CD4-positive, alpha-beta T cell (primary cell): ENCODE results near the gene NFKB1. TPM values are rescaled to one million over a fixed set of nuclear protein-coding genes. Genes with fewer than 3 reads are reported as not detected.
A peak's percentile ranks its signal among the peaks of the same experiment; 100 is the strongest.

Experiments used
- ATAC-seq: fragments of 200-7000 bp; cut with Tn5 transposase; one replicate; pipeline ENCODE4 v1.10.0; 2022; ENCODE audit warnings: mild to moderate bottlenecking; ENCODE audit not compliant: poor library complexity
- CTCF ChIA-PET: fragments of 350-600 bp; sonication (Branson Sonifier 250); formaldehyde crosslinking; loops from one replicate; lab custom pipeline; 2021; ENCODE audit warnings: antibody characterized with exemption, inconsistent platforms; lab: Charles Lee
- POLR2A ChIA-PET: fragments of 350-600 bp; sonication (Branson Sonifier 250); formaldehyde crosslinking; loops from one replicate; lab custom pipeline; 2021; ENCODE audit warnings: antibody characterized with exemption, inconsistent platforms; lab: Charles Lee
- DNase-seq, 14 experiments: peaks; one replicate each; pipeline ENCODE4 v3.0.0-alpha.2; 2013 to 2020; ENCODE audit warnings: mixed read lengths in 2 of 14
- H3K27ac ChIP-seq, 2 donors: one replicate each; pipeline versions ENCODE4 v1.5.1 to v1.7.0; 2013; ENCODE audit warnings: low read length in 2 of 2, low read depth in 1 of 2, mild to moderate bottlenecking in 1 of 2
- H3K27me3 ChIP-seq, 2 experiments: 1 replicate in 1 of 2; 2 replicates in 1 of 2; pipeline versions ENCODE4 v1.6.1 to v1.7.0; 2013; ENCODE audit warnings: low read length in 2 of 2, control low read depth in 1 of 2, mild to moderate bottlenecking in 1 of 2, moderate library complexity in 1 of 2; ENCODE audit not compliant: insufficient read depth in 2 of 2, control insufficient read depth in 1 of 2
- H3K36me3 ChIP-seq: one replicate; pipeline ENCODE4 v1.6.1; 2013; ENCODE audit warnings: low read length, control low read depth; ENCODE audit not compliant: insufficient read depth
- H3K4me1 ChIP-seq: one replicate; pipeline ENCODE4 v1.6.1; 2013; ENCODE audit warnings: low read length, control low read depth; ENCODE audit not compliant: insufficient read depth
- H3K4me3 ChIP-seq: one replicate; pipeline ENCODE4 v1.5.1; 2013; ENCODE audit warnings: mild to moderate bottlenecking, low read length, moderate library complexity
- H3K9me3 ChIP-seq, 2 experiments: 1 replicate in 1 of 2; 2 replicates in 1 of 2; pipeline versions ENCODE4 v1.6.1 to v1.7.0; 2013; ENCODE audit warnings: low read length in 2 of 2, mild to moderate bottlenecking in 2 of 2, control low read depth in 1 of 2, moderate library complexity in 1 of 2; ENCODE audit not compliant: control insufficient read depth in 1 of 2, insufficient read depth in 1 of 2
- H3K27ac Mint-ChIP-seq: one replicate; pipeline ENCODE4 v1.8.0; 2020; ENCODE audit warnings: mixed read lengths
- H3K27me3 Mint-ChIP-seq: one replicate; pipeline ENCODE4 v1.8.0; 2021; ENCODE audit warnings: mixed read lengths
- H3K36me3 Mint-ChIP-seq: one replicate; pipeline ENCODE4 v1.8.0; 2021; ENCODE audit warnings: low read depth, mixed read lengths
- H3K4me1 Mint-ChIP-seq: one replicate; pipeline ENCODE4 v1.8.0; 2021; ENCODE audit warnings: low read depth, mixed read lengths
- H3K4me3 Mint-ChIP-seq: one replicate; pipeline ENCODE4 v1.8.0; 2020; ENCODE audit warnings: mild to moderate bottlenecking, mixed read lengths
- H3K9me3 Mint-ChIP-seq: one replicate; pipeline ENCODE4 v1.8.0; 2020; ENCODE audit warnings: mixed read lengths
- CTCF ChIP-seq: fragments of 200-600 bp; IDR thresholded peaks from one replicate; pipeline ENCODE4 v1.8.0; 2022; ENCODE audit warnings: antibody characterized with exemption, mild to moderate bottlenecking
- intact Hi-C, 2 experiments: fragments of 100-400 bp; cut with DNase I in 1 of 2; cut with micrococcal nuclease in 1 of 2; formaldehyde crosslinking; loops; one replicate each; pipeline versions ENCODE4 v1.15.1 to v1.9.0; 2023 to 2025; cut with DNase I, micrococcal nuclease
- total RNA-seq, 174 experiments: library from RNA in 2 of 174; stranded (reverse) in 2 of 174; gene quantifications; one replicate each; pipeline ENCODE4 v1.2.3 and lab custom pipeline; 2021 to 2026

The NFKB1 gene
- total RNA-seq, 2 experiments from 2014 or later, result 134 TPM

- Mint-ChIP-seq H3K36me3 (no peaks in the 10 kb centered on the region), H3K9me3 (no peaks in the 10 kb centered on the region), H3K4me3 (no peak overlapping the region), H3K27me3 (no peaks in the 10 kb centered on the region), H3K27ac (no peak overlapping the region), H3K4me1 (peaks cover 16% of the 10 kb centered on the region)
- Histone ChIP-seq H3K27me3 (no peaks in the 10 kb centered on the region), H3K36me3 (no peaks in the 10 kb centered on the region), H3K4me3 (no peak overlapping the region), H3K4me1 (peaks cover 4% of the 10 kb centered on the region), H3K27ac (no peak overlapping the region), H3K9me3 (no peaks in the 10 kb centered on the region)
- DNase-seq, result no peak
- intact Hi-C loops, result loop anchor here in 1 of 2 experiments (5.0 kb wide), 1 partner anchor 42 kb away; no protein-coding TSS in a partner anchor
- no peak for TF ChIP-seq CTCF
- POLR2A ChIA-PET, result no interaction called here
- CTCF ChIA-PET, result interaction anchor here (1.0 kb wide), 1 partner anchor 17 kb away, joined by 3 read pairs; no protein-coding TSS in a partner anchor
- ATAC-seq, result no peak
These were observed 6.6 kb upstream of the NFKB1 start for GRCh38 chr4:102494603-102495002.

- ATAC-seq, result no peak
These were observed 3.2 kb upstream of the NFKB1 start for GRCh38 chr4:102497986-102498385.

GRCh38 chr4:102500352-102500695, 835 bp upstream of the NFKB1 start:
- no peaks in the 10 kb centered on the region for H3K9me3 ChIP-seq
- CTCF ChIA-PET, result interaction anchor here (0.6 to 1.6 kb wide), 11 partner anchors 11 to 327 kb away, joined by 3 to 6 read pairs (median 4); partner anchors contain the start of gene UBE2D3
- H3K36me3 Mint-ChIP-seq, result peaks cover 26% of the 10 kb centered on the region
- POLR2A ChIA-PET, result interaction anchor here (0.8 to 4.6 kb wide), 21 partner anchors 9 to 575 kb away, joined by 3 to 44 read pairs (median 4); partner anchors contain the start of genes CISD2, MANBA, SLC39A8 and SLC9B1
- ATAC-seq (peak; percentile 14), DNase-seq (peak in 6 of 14 experiments; percentile 16 to 74 (median 45))
- peak overlapping the region; percentile 79 for H3K4me3 ChIP-seq
- peak overlapping the region; percentile 94 for H3K27ac Mint-ChIP-seq
- no peaks in the 10 kb centered on the region for H3K36me3 ChIP-seq
- peaks cover 11% of the 10 kb centered on the region for H3K4me1 ChIP-seq
- intact Hi-C loops, result loop anchor here (5.0 kb wide), 3 partner anchors 37 to 327 kb away; partner anchors contain the start of gene UBE2D3 (in 1 of the 2)
- peaks cover 39% of the 10 kb centered on the region for H3K4me1 Mint-ChIP-seq
- no peaks in the 10 kb centered on the region for H3K9me3 Mint-ChIP-seq
- TF ChIP-seq CTCF, result no peak
- peak overlapping the region; percentile 97 to 98 for H3K27ac ChIP-seq
- peak overlapping the region; percentile 87 for H3K4me3 Mint-ChIP-seq
- H3K27me3 ChIP-seq, result no peaks in the 10 kb centered on the region
- H3K27me3 Mint-ChIP-seq, result no peaks in the 10 kb centered on the region

More at GRCh38 chr4:102497986-102498385, 3.2 kb upstream of the NFKB1 start:
- Histone ChIP-seq H3K36me3 (no peaks in the 10 kb centered on the region), H3K27ac (no peak overlapping the region), H3K27me3 (no peaks in the 10 kb centered on the region), H3K9me3 (no peaks in the 10 kb centered on the region), H3K4me3 (no peak overlapping the region), H3K4me1 (peaks cover 15% of the 10 kb centered on the region)
- intact Hi-C loops, result loop anchor here in 1 of 2 experiments (5.0 kb wide), 1 partner anchor 46 kb away; no protein-coding TSS in a partner anchor
- no peaks in the 10 kb centered on the region for H3K27me3 Mint-ChIP-seq
- H3K9me3 Mint-ChIP-seq, result no peaks in the 10 kb centered on the region
- TF ChIP-seq CTCF, result no peak
- H3K36me3 Mint-ChIP-seq, result peaks cover 18% of the 10 kb centered on the region
- peak overlapping the region; percentile 25 for H3K4me3 Mint-ChIP-seq
- peaks cover 32% of the 10 kb centered on the region for H3K4me1 Mint-ChIP-seq
- ChIA-PET CTCF (no interaction called here), POLR2A (no interaction called here)
- no peak for DNase-seq
- no peak overlapping the region for H3K27ac Mint-ChIP-seq
